ENCODE data around the gene WFDC6.
A peak's percentile ranks its signal among the peaks of the same experiment; 100 is the strongest.

WFDC6 gene

GRCh38 chr20:45506398-45506797 is 32.9 kb downstream of the WFDC6 start:
- no peak for TF ChIP-seq POLR2AphosphoS5 (IDR thresholded peaks at IDR 0.05; ENCODE audit: low read depth, low read length)
- no peak for TF ChIP-seq SPI1 (IDR thresholded peaks at IDR 0.05; ENCODE audit: low read depth, low read length)
- no peak for TF ChIP-seq POLR2A (IDR thresholded peaks at IDR 0.05; ENCODE audit: low read depth, low read length)
- no peak for TF ChIP-seq TAF1 (IDR thresholded peaks at IDR 0.05; ENCODE audit: low read depth, low read length)
- TF ChIP-seq PAX5 (IDR thresholded peaks at IDR 0.05; ENCODE audit: insufficient read depth, low read length, severe bottlenecking) = no peak
- TF ChIP-seq POU2F2 (IDR thresholded peaks at IDR 0.05; ENCODE audit: low read depth, low read length) = no peak
- FAIRE-seq = no peak
- DNase-seq (ENCODE audit: insufficient read length, low spot score) = no peak

GRCh38 chr20:45503403-45503802 is 35.9 kb downstream of the WFDC6 start:
- no peak for FAIRE-seq
- DNase-seq (ENCODE audit: insufficient read length, low spot score) = no peak
- no peak for TF ChIP-seq SPI1 (IDR thresholded peaks at IDR 0.05; ENCODE audit: low read depth, low read length)
- TF ChIP-seq TAF1 (IDR thresholded peaks at IDR 0.05; ENCODE audit: low read depth, low read length) = no peak
- TF ChIP-seq POLR2A (IDR thresholded peaks at IDR 0.05; ENCODE audit: low read depth, low read length) = no peak
- TF ChIP-seq POU2F2 (IDR thresholded peaks at IDR 0.05; ENCODE audit: low read depth, low read length) = no peak
- TF ChIP-seq POLR2AphosphoS5 (IDR thresholded peaks at IDR 0.05; ENCODE audit: low read depth, low read length) = no peak
- no peak for TF ChIP-seq PAX5 (IDR thresholded peaks at IDR 0.05; ENCODE audit: insufficient read depth, low read length, severe bottlenecking)

- TF ChIP-seq POLR2A (IDR thresholded peaks at IDR 0.05; ENCODE audit: low read depth, low read length) = no peak
- no peak for TF ChIP-seq SPI1 (IDR thresholded peaks at IDR 0.05; ENCODE audit: low read depth, low read length)
- no peak for TF ChIP-seq TAF1 (IDR thresholded peaks at IDR 0.05; ENCODE audit: low read depth, low read length)
- TF ChIP-seq PAX5 (IDR thresholded peaks at IDR 0.05; ENCODE audit: insufficient read depth, low read length, severe bottlenecking) = no peak
- no peak for TF ChIP-seq POU2F2 (IDR thresholded peaks at IDR 0.05; ENCODE audit: low read depth, low read length)
- no peak for TF ChIP-seq POLR2AphosphoS5 (IDR thresholded peaks at IDR 0.05; ENCODE audit: low read depth, low read length)
- no peak for DNase-seq (ENCODE audit: insufficient read length, low spot score)
- FAIRE-seq = no peak
Measured at GRCh38 chr20:45502561-45502960, 36.7 kb downstream of the WFDC6 start.

GRCh38 chr20:45501600-45501999 is 37.7 kb downstream of the WFDC6 start:
- DNase-seq (ENCODE audit: insufficient read length, low spot score) = no peak
- no peak for FAIRE-seq
- TF ChIP-seq POU2F2 (IDR thresholded peaks at IDR 0.05; ENCODE audit: low read depth, low read length) = no peak
- TF ChIP-seq POLR2AphosphoS5 (IDR thresholded peaks at IDR 0.05; ENCODE audit: low read depth, low read length) = no peak
- TF ChIP-seq SPI1 (IDR thresholded peaks at IDR 0.05; ENCODE audit: low read depth, low read length) = no peak
- no peak for TF ChIP-seq POLR2A (IDR thresholded peaks at IDR 0.05; ENCODE audit: low read depth, low read length)
- TF ChIP-seq PAX5 (IDR thresholded peaks at IDR 0.05; ENCODE audit: insufficient read depth, low read length, severe bottlenecking) = no peak

- FAIRE-seq (no peak), DNase-seq (ENCODE audit: insufficient read length, low spot score) (no peak)
- TF ChIP-seq POU2F2 (IDR thresholded peaks at IDR 0.05; ENCODE audit: low read depth, low read length) (no peak), SPI1 (IDR thresholded peaks at IDR 0.05; ENCODE audit: low read depth, low read length) (no peak), PAX5 (IDR thresholded peaks at IDR 0.05; ENCODE audit: insufficient read depth, low read length, severe bottlenecking) (no peak), POLR2AphosphoS5 (IDR thresholded peaks at IDR 0.05; ENCODE audit: low read depth, low read length) (no peak), TAF1 (IDR thresholded peaks at IDR 0.05; ENCODE audit: low read depth, low read length) (no peak)
Measured at GRCh38 chr20:45500022-45500421, 39.3 kb downstream of the WFDC6 start.

GRCh38 chr20:45497971-45498494 is 41.2 kb downstream of the WFDC6 start:
- no peak for FAIRE-seq
- TF ChIP-seq POU2F2 (IDR thresholded peaks at IDR 0.05; ENCODE audit: low read depth, low read length) (no peak), POLR2A (IDR thresholded peaks at IDR 0.05; ENCODE audit: low read depth, low read length) (no peak), PAX5 (IDR thresholded peaks at IDR 0.05; ENCODE audit: insufficient read depth, low read length, severe bottlenecking) (no peak), POLR2AphosphoS5 (IDR thresholded peaks at IDR 0.05; ENCODE audit: low read depth, low read length) (no peak), SPI1 (IDR thresholded peaks at IDR 0.05; ENCODE audit: low read depth, low read length) (no peak), TAF1 (IDR thresholded peaks at IDR 0.05; ENCODE audit: low read depth, low read length) (no peak)
- no peak for DNase-seq (ENCODE audit: insufficient read length, low spot score)

- FAIRE-seq = no peak
- TF ChIP-seq POLR2AphosphoS5 (IDR thresholded peaks at IDR 0.05; ENCODE audit: low read depth, low read length) = no peak
- no peak for TF ChIP-seq POU2F2 (IDR thresholded peaks at IDR 0.05; ENCODE audit: low read depth, low read length)
- TF ChIP-seq TAF1 (IDR thresholded peaks at IDR 0.05; ENCODE audit: low read depth, low read length) = no peak
- TF ChIP-seq POLR2A (IDR thresholded peaks at IDR 0.05; ENCODE audit: low read depth, low read length) = no peak
- no peak for TF ChIP-seq SPI1 (IDR thresholded peaks at IDR 0.05; ENCODE audit: low read depth, low read length)
- TF ChIP-seq PAX5 (IDR thresholded peaks at IDR 0.05; ENCODE audit: insufficient read depth, low read length, severe bottlenecking) = no peak
- no peak for DNase-seq (ENCODE audit: insufficient read length, low spot score)
Measured at GRCh38 chr20:45496166-45496565, 43.1 kb downstream of the WFDC6 start.

- DNase-seq (ENCODE audit: insufficient read length, low spot score) (no peak), FAIRE-seq (no peak)
- no peak for TF ChIP-seq TAF1 (IDR thresholded peaks at IDR 0.05; ENCODE audit: low read depth, low read length)
- no peak for TF ChIP-seq SPI1 (IDR thresholded peaks at IDR 0.05; ENCODE audit: low read depth, low read length)
- TF ChIP-seq POLR2AphosphoS5 (IDR thresholded peaks at IDR 0.05; ENCODE audit: low read depth, low read length) = no peak
- no peak for TF ChIP-seq POLR2A (IDR thresholded peaks at IDR 0.05; ENCODE audit: low read depth, low read length)
Measured at GRCh38 chr20:45495501-45495941, 43.8 kb downstream of the WFDC6 start.

GRCh38 chr20:45489083-45489531 is 50.2 kb downstream of the WFDC6 start:
- TF ChIP-seq PAX5 (IDR thresholded peaks at IDR 0.05; ENCODE audit: insufficient read depth, low read length, severe bottlenecking) (no peak), POLR2AphosphoS5 (IDR thresholded peaks at IDR 0.05; ENCODE audit: low read depth, low read length) (no peak), POU2F2 (IDR thresholded peaks at IDR 0.05; ENCODE audit: low read depth, low read length) (no peak), TAF1 (IDR thresholded peaks at IDR 0.05; ENCODE audit: low read depth, low read length) (no peak), SPI1 (IDR thresholded peaks at IDR 0.05; ENCODE audit: low read depth, low read length) (no peak)
- no peak for DNase-seq (ENCODE audit: insufficient read length, low spot score)
- no peak for FAIRE-seq

GRCh38 chr20:45487231-45487635 is 52.0 kb downstream of the WFDC6 start:
- DNase-seq (ENCODE audit: insufficient read length, low spot score) (peak; percentile 31), FAIRE-seq (no peak)
- TF ChIP-seq TAF1 (IDR thresholded peaks at IDR 0.05; ENCODE audit: low read depth, low read length) (no peak), POU2F2 (IDR thresholded peaks at IDR 0.05; ENCODE audit: low read depth, low read length) (no peak), POLR2AphosphoS5 (IDR thresholded peaks at IDR 0.05; ENCODE audit: low read depth, low read length) (no peak), PAX5 (IDR thresholded peaks at IDR 0.05; ENCODE audit: insufficient read depth, low read length, severe bottlenecking) (no peak), SPI1 (IDR thresholded peaks at IDR 0.05; ENCODE audit: low read depth, low read length) (no peak), POLR2A (IDR thresholded peaks at IDR 0.05; ENCODE audit: low read depth, low read length) (no peak)
